ENCODE data around the gene OR2H2. TPM values are rescaled to one million over a fixed set of nuclear protein-coding genes. Genes with fewer than 3 reads are reported as not detected.
A peak's percentile ranks its signal among the peaks of the same experiment; 100 is the strongest.

Gene OR2H2
- total RNA-seq, 1 donor from 2014 or later = not detected

DNA sequence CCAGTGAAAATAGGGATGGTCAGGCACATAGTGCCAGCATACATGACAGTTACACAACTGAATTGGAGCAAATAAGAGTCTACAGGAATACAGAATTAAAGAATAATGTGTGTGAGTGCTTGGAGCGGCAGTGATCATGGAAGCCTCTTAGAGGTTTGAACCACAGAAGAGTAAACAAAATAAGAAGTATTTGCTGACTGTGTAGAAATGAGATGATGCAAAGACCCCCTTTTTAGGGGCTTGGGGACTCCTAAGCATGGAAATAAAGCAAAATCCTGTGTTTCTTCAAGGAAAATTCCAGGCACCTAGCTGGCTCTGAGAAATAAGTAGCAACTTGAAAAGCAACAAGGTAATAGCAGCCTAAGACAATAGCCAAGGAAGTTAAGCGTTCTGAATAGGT, 6.8 kb downstream of the OR2H2 start:
- no peak for DNase-seq (ENCODE audit: low read depth, low spot score)

DNA sequence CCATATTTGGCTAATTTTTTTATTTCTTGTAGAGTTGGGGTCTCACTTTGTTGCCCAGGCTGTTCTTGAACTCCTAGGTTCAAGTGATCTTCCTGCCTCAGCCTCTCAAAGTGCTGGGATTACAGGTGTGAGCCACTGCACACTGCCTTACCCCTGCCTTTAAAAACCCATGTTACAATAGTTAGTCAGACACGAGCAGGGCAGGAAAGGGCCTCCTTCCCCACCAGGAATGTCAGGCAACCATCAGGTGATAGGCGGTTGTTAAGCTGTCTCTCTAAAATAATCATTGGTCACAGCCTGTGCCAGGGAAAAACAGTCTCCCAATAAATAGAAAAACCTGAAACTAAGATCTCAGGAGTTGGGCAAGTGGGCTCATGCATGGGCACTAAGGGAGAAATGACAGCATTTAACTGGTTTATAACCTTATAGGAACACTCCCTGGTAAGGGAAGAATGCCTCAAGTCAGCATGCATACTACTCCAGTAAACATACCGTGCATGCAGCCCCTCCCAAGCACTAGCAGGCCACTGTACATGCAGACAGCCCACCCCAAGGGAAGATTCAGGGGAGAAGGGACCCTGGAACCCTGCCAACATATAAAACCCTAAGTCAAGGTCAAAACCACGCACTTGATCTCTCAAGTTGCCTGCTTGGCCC, 8.4 kb downstream of the OR2H2 start:
- DNase-seq (ENCODE audit: low read depth, low spot score) = no peak

DNA sequence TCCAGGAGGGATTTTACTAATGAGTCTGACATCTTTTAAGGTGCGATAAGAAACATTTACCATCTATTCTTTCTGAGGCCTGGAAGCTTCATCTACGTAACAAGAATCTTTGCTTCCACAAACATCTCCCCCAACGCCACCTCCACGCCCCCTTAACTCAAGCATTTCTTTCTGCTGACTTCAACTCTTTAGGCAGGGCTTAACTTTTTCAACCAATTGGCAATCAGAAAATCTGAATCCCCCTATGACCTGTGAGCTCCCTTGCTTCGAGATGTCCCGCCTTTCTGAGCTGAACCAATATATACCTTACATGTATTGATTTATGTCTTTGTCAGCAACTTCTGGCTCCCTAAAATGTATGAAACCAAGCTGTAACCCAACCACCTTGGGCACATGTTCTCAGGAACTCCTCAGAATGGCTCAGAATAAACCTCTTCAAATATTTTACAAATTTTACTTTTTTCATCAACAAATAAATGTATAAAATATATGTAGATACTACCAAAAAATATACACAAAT, 11.5 kb downstream of the OR2H2 start:
- DNase-seq (ENCODE audit: low read depth, low spot score) = no peak

DNA sequence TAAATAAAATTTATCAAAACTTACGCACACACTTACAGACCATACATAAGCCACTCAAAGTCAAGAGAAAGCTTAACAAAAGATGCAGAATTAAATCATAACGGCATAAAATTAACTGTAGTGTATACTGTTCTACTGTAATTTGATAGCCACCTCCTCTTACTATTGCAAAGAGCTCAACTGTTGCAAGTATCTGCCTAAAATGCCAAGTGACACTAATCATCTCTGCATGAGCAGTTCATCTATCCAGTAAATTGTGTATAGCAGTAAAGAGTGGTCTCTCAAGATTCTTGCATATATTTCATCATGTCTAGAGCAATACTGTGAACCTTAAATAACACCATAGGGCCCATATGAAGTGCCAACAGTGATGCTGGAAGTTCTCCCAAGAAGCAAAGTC, 12.3 kb downstream of the OR2H2 start:
- DNase-seq (ENCODE audit: low read depth, low spot score) = no peak

DNA sequence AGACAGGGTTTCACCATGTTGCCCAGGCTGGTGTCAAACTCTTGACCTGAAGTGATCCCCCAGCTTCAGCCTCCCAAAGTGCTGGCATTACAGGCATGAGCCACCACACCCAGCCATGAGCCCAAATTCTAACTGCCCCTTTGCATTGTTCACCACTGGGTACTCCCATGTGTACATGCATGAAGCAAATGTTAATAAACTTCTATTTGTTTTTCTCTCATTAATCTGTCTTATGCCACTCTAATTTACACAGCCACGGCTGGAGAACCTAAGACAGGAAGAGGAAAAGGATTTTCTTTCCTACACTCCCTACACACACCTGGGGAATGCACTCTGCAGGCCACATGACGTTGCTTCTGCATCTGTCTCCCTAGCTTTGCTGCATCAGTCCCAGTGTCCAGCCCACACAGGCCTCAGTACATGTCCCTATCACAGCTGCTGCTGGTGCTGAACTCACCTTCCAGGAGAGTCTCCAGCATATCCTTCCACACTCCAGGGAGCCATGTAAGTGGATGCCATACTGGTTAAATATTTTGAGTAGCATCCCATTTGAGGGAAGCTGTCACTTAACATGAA, 13.3 kb downstream of the OR2H2 start:
- DNase-seq (ENCODE audit: low read depth, low spot score) = no peak

DNA sequence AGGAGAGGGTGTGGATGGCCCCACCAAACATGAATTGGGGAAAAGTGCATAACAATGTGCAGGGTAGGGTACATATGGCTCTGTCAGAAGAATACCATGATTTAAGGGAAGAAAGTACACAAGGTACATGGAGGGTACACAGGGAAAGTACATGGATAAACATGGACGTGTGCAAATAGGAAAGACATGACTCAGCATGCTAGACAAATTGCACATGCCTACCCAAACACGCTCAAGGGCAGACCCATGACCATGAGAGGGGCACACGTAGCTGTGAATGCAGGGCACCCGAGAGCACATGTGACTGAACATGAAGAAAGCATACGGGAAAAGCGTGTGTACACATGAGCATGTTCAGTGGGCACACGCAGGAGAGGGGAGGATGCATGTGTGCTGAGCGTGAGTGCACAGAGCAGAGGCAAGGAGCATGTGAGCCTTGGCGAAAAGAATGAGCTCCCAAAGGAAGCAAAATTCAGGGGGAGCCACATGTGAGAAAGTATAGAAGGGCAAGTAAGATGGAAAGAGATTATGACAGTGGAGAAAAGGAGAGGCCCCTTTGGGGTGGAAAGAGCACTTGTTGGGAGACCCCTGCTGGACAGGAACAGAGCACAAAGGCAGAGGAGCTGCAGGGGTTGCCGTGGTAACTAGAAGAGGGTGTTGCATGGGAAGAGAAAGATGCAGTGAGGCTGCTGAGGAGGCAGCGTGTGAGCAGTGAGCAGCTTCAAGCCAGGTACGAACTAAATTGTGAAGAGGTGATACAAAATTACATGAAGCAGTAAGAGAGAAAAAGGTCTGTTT, 17.8 kb downstream of the OR2H2 start:
- no peak for DNase-seq (ENCODE audit: low read depth, low spot score)

DNA sequence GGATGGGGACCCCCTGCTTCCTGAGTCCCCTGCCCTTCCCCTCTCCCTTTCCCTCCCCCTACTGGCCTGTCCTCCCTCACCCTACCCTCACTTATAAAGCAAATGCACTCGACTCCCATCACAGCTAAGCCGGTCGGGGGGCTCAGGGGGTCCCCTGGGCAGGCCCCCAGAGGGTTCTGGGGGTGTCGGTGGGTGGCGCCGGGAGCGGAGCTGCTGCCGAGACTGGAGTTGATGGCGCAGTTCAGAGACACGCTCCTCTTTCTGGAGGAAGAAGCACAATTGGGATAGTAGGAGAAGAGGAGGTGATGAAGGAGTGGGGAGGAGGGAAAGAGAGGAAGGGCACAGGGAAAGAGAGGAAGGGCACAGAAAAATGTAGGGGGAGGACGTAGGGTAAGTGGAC, 18.5 kb downstream of the OR2H2 start:
- DNase-seq (ENCODE audit: low read depth, low spot score) = no peak

DNA sequence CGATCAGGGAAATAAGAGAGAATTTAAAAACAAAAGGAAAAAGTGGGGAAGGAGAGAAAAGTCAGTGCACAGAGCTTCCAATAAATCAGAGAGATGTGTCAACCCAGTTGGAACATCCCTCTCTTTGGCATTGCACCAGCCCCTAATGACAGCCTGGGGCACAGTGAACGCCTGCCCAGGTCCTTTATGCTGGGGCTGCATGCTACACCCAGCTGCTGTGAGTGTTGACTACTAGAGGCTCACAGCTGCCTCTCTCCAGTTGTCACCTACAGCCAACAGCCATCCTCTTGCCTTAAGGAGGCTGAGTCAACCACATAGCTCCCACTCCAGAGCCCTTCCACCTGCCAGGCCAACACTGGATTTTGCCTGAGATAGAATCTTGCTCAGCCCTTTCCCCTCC, 19.0 kb downstream of the OR2H2 start:
- DNase-seq (ENCODE audit: low read depth, low spot score) = no peak

DNA sequence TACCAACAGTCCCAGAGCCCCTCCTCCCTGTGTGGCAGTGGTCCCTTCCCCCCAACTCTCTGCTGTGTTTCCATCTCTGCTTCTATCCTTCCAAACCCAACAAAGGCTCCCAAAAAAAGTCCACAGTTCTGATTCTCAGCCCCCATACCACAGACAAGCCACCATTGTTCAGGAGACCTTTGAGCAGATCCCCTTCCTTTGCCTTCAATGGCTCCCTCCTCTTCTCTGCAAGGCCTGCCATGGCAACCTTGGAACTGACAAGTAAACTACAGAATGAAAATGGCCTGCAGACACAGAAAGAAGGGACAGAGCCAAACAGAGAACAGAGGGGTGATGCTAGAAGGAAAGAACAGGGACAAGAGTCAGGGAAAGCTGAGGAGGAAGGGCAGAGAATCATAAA, 23.2 kb downstream of the OR2H2 start:
- DNase-seq (ENCODE audit: low read depth, low spot score) = no peak

DNA sequence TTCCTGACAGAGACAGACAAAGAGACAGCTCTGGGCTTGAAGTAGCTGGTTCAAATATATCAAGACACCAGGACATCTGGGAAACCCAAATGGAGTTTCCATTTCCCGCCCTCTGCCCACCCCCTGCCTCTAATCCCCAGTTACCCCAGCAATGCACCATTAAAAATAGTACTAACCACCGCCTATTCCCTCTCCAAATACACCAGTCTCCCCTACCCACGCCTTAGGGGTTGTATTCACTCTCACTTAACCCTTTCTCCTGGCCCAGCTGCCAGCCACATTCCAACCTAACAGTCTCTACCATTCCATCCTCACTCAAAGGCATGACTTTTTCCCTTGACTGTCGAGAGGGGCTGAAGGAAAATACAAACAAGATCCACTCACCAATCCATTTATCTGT, 25.6 kb downstream of the OR2H2 start:
- DNase-seq (ENCODE audit: low read depth, low spot score) = no peak

DNA sequence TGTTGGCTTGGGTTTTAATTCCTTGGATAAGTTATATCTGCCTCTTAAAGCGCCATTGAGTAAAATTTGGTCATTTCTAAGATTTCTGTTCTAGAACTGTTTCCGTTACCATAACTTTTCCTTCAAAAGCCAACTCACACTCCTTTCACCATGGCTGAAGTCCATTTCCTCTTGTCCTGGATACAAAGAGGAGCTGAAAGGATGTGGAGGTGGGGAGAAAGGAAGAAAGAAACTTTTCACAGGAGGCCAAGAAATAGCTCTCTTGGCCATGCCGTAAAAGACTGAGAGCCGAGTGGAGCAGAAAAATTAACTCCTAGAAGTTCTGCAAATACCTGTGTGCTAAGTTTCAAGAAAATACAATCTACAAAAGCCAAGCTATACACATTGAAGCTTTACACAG, 26.5 kb downstream of the OR2H2 start:
- DNase-seq (ENCODE audit: low read depth, low spot score) = no peak

DNA sequence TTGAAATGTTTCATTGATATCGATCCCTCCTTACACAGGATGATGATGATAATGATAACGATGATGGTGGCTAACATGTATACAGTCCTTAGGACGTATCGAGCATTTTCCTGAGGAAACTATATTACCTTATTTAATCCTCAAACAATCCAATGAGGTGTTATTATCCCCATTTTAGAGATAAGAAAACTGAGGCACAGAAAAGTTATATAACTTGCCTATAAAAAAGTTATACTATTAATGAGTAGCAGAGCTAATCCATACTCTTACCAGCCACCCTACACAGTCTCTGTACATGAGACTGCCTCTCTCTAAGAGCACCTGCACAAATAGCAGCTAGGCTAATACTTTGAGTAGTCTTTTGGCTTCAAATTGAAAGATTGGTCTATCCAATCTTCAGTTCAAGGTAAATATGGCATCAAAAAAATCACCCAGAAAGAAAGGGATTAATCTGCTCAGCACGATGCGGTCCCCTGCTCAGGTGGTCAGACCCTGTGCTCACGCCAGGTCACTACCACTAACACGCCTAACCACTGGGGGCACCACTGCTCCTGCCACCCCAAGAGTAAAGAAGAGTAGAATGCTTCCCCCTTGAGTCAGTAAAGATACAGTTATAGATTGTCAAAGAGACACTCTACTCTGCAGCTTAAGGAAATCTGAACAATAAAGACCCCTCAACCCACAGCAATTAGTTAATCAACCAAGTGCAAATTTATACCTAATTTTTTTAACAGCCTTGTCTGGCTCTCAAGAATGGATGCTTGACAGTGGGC, 33.0 kb downstream of the OR2H2 start:
- no peak for DNase-seq (ENCODE audit: low read depth, low spot score)

DNA sequence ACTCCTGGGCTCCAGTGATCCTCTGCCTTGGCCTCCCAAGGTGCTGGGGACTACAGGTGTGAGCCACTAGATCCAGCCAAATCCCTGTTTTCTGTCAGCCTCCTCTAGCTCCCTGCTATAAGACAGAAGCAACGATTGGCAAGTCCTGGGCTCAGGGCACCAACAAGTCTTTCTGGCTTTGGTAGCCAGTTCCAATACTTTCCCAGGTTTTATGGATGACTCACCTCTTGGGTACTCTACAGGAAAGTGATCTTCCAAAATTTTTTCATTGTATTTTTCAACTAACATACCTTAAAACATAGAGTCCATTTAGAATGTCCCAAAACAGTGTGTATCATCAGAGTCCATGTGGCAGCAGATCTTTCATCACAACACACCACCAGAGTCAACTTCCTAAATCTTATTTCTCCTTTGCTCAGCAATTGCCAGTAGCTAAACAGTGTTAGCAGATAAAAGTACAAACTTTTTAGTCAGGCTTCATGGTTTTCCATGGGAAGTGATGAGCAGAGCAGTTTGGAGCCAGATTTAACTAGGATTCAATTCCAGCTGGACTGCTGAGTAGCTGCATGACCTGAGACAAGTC, 34.7 kb downstream of the OR2H2 start:
- no peak for DNase-seq (ENCODE audit: low read depth, low spot score)

DNA sequence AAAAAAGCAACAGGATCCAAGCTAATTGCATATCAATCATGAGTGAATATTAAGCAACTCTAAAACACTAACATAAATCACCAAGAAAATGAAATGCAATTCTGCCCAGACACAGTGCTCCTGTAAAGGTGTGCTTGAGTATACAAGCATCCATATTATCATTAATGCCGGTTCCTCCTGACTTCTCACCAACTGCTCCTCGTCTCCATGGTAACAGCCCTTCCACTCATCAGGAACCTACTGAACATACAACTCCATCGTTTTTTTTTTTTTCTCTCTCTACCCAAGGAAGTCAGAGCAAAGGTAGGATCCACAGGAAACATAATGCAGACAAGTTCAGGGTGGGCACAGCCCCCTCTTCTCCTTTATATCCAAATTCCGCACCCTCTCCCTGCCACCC, 35.7 kb downstream of the OR2H2 start:
- DNase-seq (ENCODE audit: low read depth, low spot score) = no peak

DNA sequence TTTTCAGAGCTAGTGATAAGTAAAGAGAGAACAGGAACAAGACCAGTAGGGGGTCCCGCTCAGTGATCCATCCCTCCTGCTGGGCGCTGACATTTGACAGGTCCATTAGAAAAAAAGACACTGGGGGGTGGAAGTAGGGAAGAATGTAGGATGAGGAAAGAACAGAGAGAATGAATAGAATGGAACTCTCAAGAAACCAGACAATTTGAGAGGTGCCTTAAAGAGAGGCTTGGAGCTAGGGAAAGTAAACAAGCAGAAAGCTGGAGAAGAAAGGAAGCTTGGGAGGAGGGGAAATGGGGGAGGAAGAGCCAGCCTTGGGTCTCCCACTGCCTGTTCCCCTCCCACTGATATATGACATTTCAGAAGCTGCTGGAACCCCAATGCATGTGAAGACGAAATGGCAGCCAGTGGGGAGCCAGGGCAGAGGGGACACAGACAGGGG, 39.6 kb downstream of the OR2H2 start:
- no peak for DNase-seq (ENCODE audit: low read depth, low spot score)

DNA sequence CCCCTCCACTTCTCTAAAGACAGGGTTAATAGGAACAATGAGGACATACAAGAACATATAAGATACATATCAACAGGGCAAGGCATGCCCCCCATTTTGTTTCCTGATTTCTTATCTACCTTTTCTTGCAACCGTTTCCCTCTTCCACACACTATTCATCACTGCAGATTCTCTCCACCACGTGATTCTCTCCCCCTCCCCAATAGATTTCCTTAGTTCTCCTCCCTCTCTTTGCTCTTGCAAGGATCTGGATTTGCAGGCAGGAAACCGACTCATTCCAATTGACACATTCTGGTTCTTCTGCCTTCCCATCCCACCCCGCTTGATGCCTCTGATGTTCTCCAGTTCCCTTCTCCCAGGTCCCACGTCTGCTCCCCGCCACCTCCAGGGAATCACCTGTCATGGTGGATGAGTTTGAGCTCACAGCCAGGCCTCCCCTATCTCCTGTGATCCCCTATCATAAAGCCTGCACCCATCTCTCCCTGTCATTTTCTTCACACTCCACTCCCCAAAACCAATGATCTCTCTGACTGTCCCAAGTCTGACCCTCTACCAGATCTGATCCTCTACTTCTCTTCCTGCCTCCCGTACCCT, 40.5 kb downstream of the OR2H2 start:
- no peak for DNase-seq (ENCODE audit: low read depth, low spot score)

DNA sequence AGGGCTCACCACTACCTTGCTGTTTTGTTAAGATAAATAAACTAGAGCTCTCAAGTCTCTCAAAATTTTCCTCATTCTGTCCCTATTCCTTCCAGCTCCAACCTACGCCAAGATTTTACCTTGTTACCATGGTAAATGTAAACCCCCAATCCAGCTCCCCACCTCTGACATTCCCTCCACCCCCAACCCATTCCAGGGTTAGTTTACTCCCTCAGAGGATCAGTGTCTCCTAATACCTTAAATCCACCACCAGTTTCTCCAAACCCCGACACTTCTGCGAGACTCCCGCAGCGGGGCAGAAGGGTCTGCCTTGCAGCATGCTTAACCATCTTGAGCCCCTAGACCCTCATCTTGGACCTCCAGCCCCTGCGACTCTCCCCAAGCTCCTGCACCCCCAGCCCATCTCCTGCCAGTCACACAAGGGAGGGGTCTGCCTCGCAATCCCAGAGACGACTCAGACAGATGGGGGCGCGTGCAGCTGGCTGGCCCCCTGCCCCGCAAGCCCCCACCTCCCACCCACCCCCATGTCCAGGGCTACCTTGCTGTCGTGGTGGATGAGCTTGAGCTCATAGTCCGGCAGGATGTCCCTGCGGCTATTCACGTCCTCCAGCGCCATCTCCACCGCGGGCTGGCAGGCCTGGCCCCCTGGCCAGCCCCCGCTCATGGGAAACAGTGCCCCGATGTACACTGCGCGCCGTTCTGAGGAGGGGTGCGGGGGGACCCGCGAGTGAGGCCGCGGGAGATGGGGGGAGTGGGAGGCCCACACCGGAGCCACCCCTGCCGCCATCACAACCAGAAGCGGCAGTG, 42.2 kb downstream of the OR2H2 start:
- DNase-seq (ENCODE audit: low read depth, low spot score) = no peak

DNA sequence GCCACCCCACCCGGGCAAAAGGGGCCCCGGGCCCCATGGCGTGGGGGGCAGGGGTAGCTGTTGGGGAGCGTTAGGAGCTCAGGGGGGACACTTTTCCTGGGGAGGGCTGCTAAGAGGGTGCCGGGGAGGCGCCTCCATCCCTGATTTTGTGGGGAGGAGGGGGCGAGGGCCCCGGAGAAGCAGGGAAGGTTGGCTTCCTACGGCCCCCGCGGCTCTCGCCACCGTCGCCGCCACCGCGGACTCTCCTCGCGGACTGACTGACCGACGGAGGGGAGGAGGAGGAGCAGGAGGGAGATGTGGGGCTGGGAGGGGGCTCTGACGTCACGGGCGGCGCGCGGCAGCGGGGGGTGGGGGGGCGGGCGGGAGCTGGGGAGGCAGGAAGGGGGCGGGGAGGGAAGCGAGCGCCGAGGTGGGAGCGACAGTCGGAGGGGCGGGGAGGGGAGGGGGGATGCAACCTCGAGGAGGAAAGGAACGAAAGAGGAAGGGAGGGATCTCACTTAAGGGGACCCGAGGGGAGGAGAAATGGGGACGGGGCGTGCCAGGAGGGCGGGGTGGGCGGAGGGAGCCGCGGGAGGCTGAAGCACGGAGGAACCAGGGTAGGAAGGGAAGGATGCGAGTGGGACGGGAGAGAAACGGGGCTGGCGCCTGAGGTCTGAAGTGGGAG, 43.0 kb downstream of the OR2H2 start:
- peak; percentile 48 for DNase-seq (ENCODE audit: low read depth, low spot score)

DNA sequence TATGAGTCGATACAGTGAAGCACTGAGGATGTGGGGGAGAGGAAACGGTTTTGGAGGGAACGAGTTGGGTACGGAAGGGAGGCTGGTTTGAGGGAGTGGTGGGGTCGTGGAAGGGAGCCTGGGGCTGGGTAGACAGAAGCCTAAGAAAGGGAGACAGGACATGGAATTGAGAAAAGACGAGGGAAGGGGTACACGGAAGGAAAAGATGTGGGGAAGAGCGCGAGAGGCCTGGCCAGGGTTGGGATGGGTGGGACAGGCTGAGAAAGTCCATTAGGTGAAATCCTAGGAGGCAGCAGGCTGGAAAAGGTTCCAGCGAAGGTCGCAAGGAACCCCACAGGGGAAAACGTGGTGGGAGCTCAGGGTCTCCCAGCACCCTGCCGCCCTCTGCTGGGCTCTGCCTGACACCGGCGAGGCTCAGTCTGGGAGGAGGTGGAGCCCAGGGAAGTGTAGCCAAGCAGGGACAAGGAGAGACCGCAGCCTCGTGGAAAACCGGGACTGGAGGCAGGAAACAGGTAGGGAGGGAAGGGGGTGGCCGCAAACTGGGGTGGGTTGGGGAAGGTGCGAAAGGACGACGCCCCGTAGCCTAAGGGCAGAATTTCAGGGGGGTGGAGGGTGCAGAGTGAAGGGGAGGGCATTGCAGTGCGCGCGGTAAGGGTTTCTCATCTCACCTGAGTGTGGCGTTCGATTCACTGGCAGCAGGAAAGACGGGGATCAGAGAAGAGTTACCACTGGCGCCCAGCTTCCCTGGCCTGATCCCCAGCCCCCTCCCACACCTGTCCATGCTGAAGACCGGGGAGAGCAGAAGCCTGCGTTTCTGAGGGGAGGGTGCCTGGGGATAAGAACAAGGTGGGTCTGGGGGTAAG, 43.7 kb downstream of the OR2H2 start:
- no peak for DNase-seq (ENCODE audit: low read depth, low spot score)

Measured in pulmonary artery endothelial cell (primary cell).